SK-N-SH (cell line): ENCODE measurements around the gene ANKRD13B. TPM values are rescaled to one million over a fixed set of nuclear protein-coding genes. Genes with fewer than 3 reads are reported as not detected.

Experiments used
- CTCF ChIA-PET: fragments of 300-600, 350-600 bp; formaldehyde crosslinking; extraction: SDS; loops from one replicate; lab custom pipeline; 2021; lab: Yijun Ruan, JAX
- POLR2A ChIA-PET: fragments of 350-600 bp; sonication (Branson Sonifier 250); formaldehyde crosslinking; extraction: SDS; loops from one replicate; lab custom pipeline; 2020; ENCODE audit warnings: antibody characterized with exemption, inconsistent platforms; lab: Yijun Ruan, JAX
- DNase-seq: peaks from one replicate; pipeline ENCODE4 v3.0.0; 2012
- H2AFZ ChIP-seq: fragments of 200-600 bp; sonication (generic); 2 replicates; pipeline ENCODE4 v1.8.1; 2016; ENCODE audit warnings: antibody characterized with exemption, mild to moderate bottlenecking, low read depth
- H3F3A ChIP-seq: fragments of 200-600 bp; sonication (generic); replicated peaks from 2 replicates; pipeline ENCODE3; 2016; ENCODE audit warnings: antibody characterized with exemption, mild to moderate bottlenecking; ENCODE audit not compliant: insufficient read depth
- H3K27ac ChIP-seq, 2 experiments: fragments of 200-500 bp in 1 of 2; fragments of 200-600 bp in 1 of 2; sonication (Bioruptor generic) in 1 of 2; sonication (generic), shearing (Covaris generic) in 1 of 2; 2 replicates each; pipeline versions ENCODE4 v1.5.1 to v1.6.1; 2014 to 2016; ENCODE audit warnings: low read depth in 2 of 2, inconsistent platforms in 1 of 2, low read length in 1 of 2, mild to moderate bottlenecking in 1 of 2, mixed read lengths in 1 of 2
- H3K27me3 ChIP-seq: fragments of 200-600 bp; sonication (generic), shearing (Covaris generic); 2 replicates; pipeline ENCODE4 v1.6.1; 2016; ENCODE audit warnings: mixed run types; ENCODE audit not compliant: insufficient read depth
- H3K36me3 ChIP-seq, 2 experiments: fragments of 200-500 bp in 1 of 2; fragments of 200-600 bp in 1 of 2; sonication (Bioruptor generic) in 1 of 2; sonication (generic) in 1 of 2; replicated peaks in 1 of 2; 2 replicates each; pipeline versions ENCODE3 to v1.5.1; 2014 to 2016; ENCODE audit warnings: low read length in 1 of 2, mild to moderate bottlenecking in 1 of 2; ENCODE audit not compliant: insufficient read depth in 2 of 2, control insufficient read depth in 1 of 2
- H3K4me1 ChIP-seq, 2 experiments: fragments of 200-500 bp in 1 of 2; fragments of 200-600 bp in 1 of 2; sonication (Bioruptor generic) in 1 of 2; sonication (generic), shearing (Covaris generic) in 1 of 2; 2 replicates each; pipeline versions ENCODE4 v1.5.1 to v1.6.1; 2014 to 2016; ENCODE audit warnings: low read depth in 1 of 2, low read length in 1 of 2, mixed run types in 1 of 2; ENCODE audit not compliant: insufficient read depth in 2 of 2, control insufficient read depth in 1 of 2
- H3K4me2 ChIP-seq: fragments of 200-600 bp; sonication (generic), shearing (Covaris generic); 2 replicates; pipeline ENCODE4 v1.6.1; 2017; ENCODE audit warnings: mixed run types
- H3K4me3 ChIP-seq, 2 experiments: fragments of 200-500 bp in 1 of 2; fragments of 200-600 bp in 1 of 2; sonication (Bioruptor generic) in 1 of 2; sonication (generic), shearing (Covaris generic) in 1 of 2; 2 replicates each; pipeline versions ENCODE4 v1.5.1 to v1.8.1; 2014 to 2016; ENCODE audit warnings: low read depth in 2 of 2, inconsistent platforms in 1 of 2, low read length in 1 of 2, mild to moderate bottlenecking in 1 of 2, mixed read lengths in 1 of 2, moderate library complexity in 1 of 2
- H3K79me2 ChIP-seq: fragments of 200-600 bp; sonication (generic); 2 replicates; pipeline ENCODE4 v1.8.1; 2017; ENCODE audit warnings: mild to moderate bottlenecking; ENCODE audit not compliant: insufficient read depth
- H3K9ac ChIP-seq: fragments of 200-600 bp; sonication (generic); 2 replicates; pipeline ENCODE4 v1.6.1; 2017; ENCODE audit warnings: mixed run types
- H3K9me2 ChIP-seq: fragments of 200-600 bp; sonication (generic); 2 replicates; pipeline ENCODE4 v1.6.1; 2017; ENCODE audit warnings: mixed run types
- H3K9me3 ChIP-seq: fragments of 200-600 bp; sonication (generic); 2 replicates; pipeline ENCODE4 v1.6.1; 2017; ENCODE audit warnings: mixed run types, mild to moderate bottlenecking, moderate library complexity
- H4K20me1 ChIP-seq: fragments of 200-600 bp; sonication (generic); 2 replicates; pipeline ENCODE4 v1.6.1; 2017; ENCODE audit warnings: mild to moderate bottlenecking, mixed run types; ENCODE audit not compliant: insufficient read depth
- CHD2 ChIP-seq: fragments of 150-350 bp; IDR thresholded peaks from 2 replicates; pipeline ENCODE4 v1.6.1; 2018; ENCODE audit warnings: low read length; ENCODE audit not compliant: partially characterized antibody
- CTCF ChIP-seq: fragments of 200-600 bp; sonication (generic); IDR thresholded peaks from 2 replicates; pipeline ENCODE4 v1.6.1; 2017; ENCODE audit warnings: antibody characterized with exemption, mild to moderate bottlenecking, moderate library complexity
- EP300 ChIP-seq, 2 experiments: IDR thresholded peaks; 2 replicates each; pipeline versions ENCODE4 v1.4.0 to v1.6.1; 2012; ENCODE audit warnings: borderline replicate concordance in 1 of 2, low read depth in 1 of 2, low read length in 1 of 2
- FOXM1 ChIP-seq: IDR thresholded peaks from 2 replicates; pipeline ENCODE4 v1.4.0; 2012; ENCODE audit warnings: low read depth, mild to moderate bottlenecking
- IRF3 ChIP-seq: fragments of 150-350 bp; IDR thresholded peaks from 2 replicates; pipeline ENCODE4 v1.6.1; 2016; ENCODE audit warnings: mild to moderate bottlenecking, low read depth, low read length
- MAX ChIP-seq: IDR thresholded peaks from 2 replicates; pipeline ENCODE4 v1.4.0; 2012; ENCODE audit warnings: low read depth
- MEF2A ChIP-seq: IDR thresholded peaks from 2 replicates; pipeline ENCODE4 v1.4.0; 2012; ENCODE audit warnings: low read depth, borderline replicate concordance
- PBX3 ChIP-seq: IDR thresholded peaks from 2 replicates; pipeline ENCODE4; 2012
- POLR2AphosphoS5 ChIP-seq: IDR thresholded peaks from 2 replicates; pipeline ENCODE4 v1.6.1; 2012; ENCODE audit warnings: low read depth, low read length
- RAD21 ChIP-seq: IDR thresholded peaks from 2 replicates; pipeline ENCODE4 v1.6.1; 2012; ENCODE audit warnings: mild to moderate bottlenecking, low read length
- RCOR1 ChIP-seq: fragments of 150-350 bp; IDR thresholded peaks from 2 replicates; pipeline ENCODE4 v1.6.1; 2017; ENCODE audit warnings: antibody characterized with exemption, low read length
- REST ChIP-seq: IDR thresholded peaks from 2 replicates; pipeline ENCODE4 v1.6.1; 2012; ENCODE audit warnings: mild to moderate bottlenecking, low read depth, low read length, moderate library complexity
- RXRA ChIP-seq: IDR thresholded peaks from 2 replicates; pipeline ENCODE4 v1.4.0; 2012; ENCODE audit warnings: low read depth, mild to moderate bottlenecking, borderline replicate concordance
- SMC3 ChIP-seq: IDR thresholded peaks from 2 replicates; pipeline ENCODE4 v1.6.1; 2012; ENCODE audit warnings: low read depth, low read length, improper control_type of control experiment
- TCF12 ChIP-seq: IDR thresholded peaks from 2 replicates; pipeline ENCODE4 v1.4.0; 2012
- TEAD4 ChIP-seq: IDR thresholded peaks from 2 replicates; pipeline ENCODE4 v1.4.0; 2012; ENCODE audit warnings: mild to moderate bottlenecking, borderline replicate concordance; ENCODE audit not compliant: insufficient read depth
- USF2 ChIP-seq: fragments of 150-350 bp; IDR thresholded peaks from 2 replicates; pipeline ENCODE4 v1.6.1; 2017; ENCODE audit warnings: antibody characterized with exemption, low read length, low read depth, borderline replicate concordance
- WGBS: methylation state at CpG from one replicate; pipeline ENCODE4 v1.1.6; 2017; ENCODE audit warnings: low lambda C conversion rate; 5-methylcytosine and 5-hydroxymethylcytosine counted together
- polyA plus RNA-seq, 3 experiments: library from polyadenylated mRNA; depleted of rRNA; stranded (reverse); fragments of >200 nt; gene quantifications; 2 replicates each; pipeline ENCODE4 v1.2.3, GENCODE V29; 2012

ANKRD13B gene
- polyA plus RNA-seq, 1 of the 3 experiments (the other 2 are of a cell fraction): 16.1 TPM

- Histone ChIP-seq H3K4me2 (0 out of 2 replicates have a peak overlapping the region, but pooled peaks have one; percentile 26), H2AFZ (no peak overlapping the region), H4K20me1 (no peaks in the 10 kb centered on the region), H3K9ac (no peak overlapping the region; the same call in 1 of the 2 replicates), H3K27me3 (no peaks in the 10 kb centered on the region), H3K9me3 (no peaks in the 10 kb centered on the region), H3K36me3 (peaks cover 5% of the 10 kb centered on the region in 2 experiments), H3K4me3 (no peak overlapping the region), H3K27ac (peak overlapping the region; percentile 52 to 89), H3K9me2 (no peaks in the 10 kb centered on the region), H3K79me2 (0 out of 2 replicates have a peak, but pooled peaks cover 6% of the 10 kb centered on the region), H3F3A (peaks cover 30% of the 10 kb centered on the region), H3K4me1 (peaks cover 60% of the 10 kb centered on the region in 2 experiments; a peak in 3 of 4 replicates)
- POLR2A ChIA-PET: no interaction called here
- no peak for TF ChIP-seq TEAD4
- no peak for TF ChIP-seq TCF12
- no peak for TF ChIP-seq REST
- no peak for TF ChIP-seq PBX3
- TF ChIP-seq EP300 (IDR thresholded peaks at IDR 0.05; ENCODE audit: borderline replicate concordance in 1 of 2, low read depth in 1 of 2, low read length in 1 of 2): no peak
- no peak for TF ChIP-seq FOXM1
- no peak for TF ChIP-seq RCOR1
- TF ChIP-seq CHD2: no peak
- no peak for TF ChIP-seq USF2
- TF ChIP-seq MEF2A: no peak
- TF ChIP-seq RAD21: no peak
- TF ChIP-seq RXRA: no peak
- no peak for TF ChIP-seq SMC3
- no peak for TF ChIP-seq POLR2AphosphoS5
- TF ChIP-seq MAX: no peak
- no peak for TF ChIP-seq IRF3
- no peak for TF ChIP-seq CTCF
- DNase-seq: no peak
- CTCF ChIA-PET: interaction anchor here (1.5 to 3.6 kb wide), 6 partner anchors 14 to 289 kb away, joined by 3 to 42 read pairs (median 7); partner anchors contain the start of gene SSH2
- WGBS: 90% methylated on average over 7 of the region's 7 CpGs
These were observed 48.2 kb downstream of the ANKRD13B start for GRCh38 chr17:29640981-29641642.
